ENCODE results near the gene ATXN1.

DNA sequence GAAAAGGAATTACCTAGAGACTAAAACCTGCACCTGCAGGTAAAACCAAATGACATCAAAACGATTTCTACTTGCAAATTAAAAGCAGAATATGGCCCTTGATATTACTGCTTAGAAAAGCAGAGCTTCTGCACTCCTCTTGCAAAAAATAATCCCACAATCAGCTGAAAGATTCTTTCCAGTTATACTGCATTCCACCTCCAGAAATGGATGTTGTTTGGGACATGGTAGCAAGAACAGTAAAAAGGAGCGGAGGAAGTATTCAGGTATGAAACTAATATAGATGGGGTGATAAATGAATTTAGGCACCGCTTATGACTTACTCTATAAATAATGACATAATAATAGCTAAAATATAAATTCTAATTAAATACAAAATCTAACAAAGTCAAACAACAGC is 14.9 kb downstream of the ATXN1 start:
- no peak for TF ChIP-seq ELF4 (IDR thresholded peaks at IDR 0.05)
- TF ChIP-seq TARDBP (IDR thresholded peaks at IDR 0.05): no peak
- TF ChIP-seq, protein P1, sequence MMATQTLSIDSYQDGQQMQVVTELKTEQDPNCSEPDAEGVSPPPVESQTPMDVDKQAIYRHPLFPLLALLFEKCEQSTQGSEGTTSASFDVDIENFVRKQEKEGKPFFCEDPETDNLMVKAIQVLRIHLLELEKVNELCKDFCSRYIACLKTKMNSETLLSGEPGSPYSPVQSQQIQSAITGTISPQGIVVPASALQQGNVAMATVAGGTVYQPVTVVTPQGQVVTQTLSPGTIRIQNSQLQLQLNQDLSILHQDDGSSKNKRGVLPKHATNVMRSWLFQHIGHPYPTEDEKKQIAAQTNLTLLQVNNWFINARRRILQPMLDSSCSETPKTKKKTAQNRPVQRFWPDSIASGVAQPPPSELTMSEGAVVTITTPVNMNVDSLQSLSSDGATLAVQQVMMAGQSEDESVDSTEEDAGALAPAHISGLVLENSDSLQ (IDR thresholded peaks at IDR 0.05): no peak
- no peak for TF ChIP-seq SP1 (IDR thresholded peaks at IDR 0.05)
- no peak for TF ChIP-seq FOXM1 (IDR thresholded peaks at IDR 0.05; ENCODE audit: borderline replicate concordance)
- no peak for TF ChIP-seq HDGF (IDR thresholded peaks at IDR 0.05; ENCODE audit: borderline replicate concordance)
- TF ChIP-seq FOXK2 (IDR thresholded peaks at IDR 0.05): no peak
- no peak for TF ChIP-seq ARNT (IDR thresholded peaks at IDR 0.05)
- TF ChIP-seq SUZ12 (IDR thresholded peaks at IDR 0.05): no peak
- no peak for TF ChIP-seq NFRKB (IDR thresholded peaks at IDR 0.05)

Data from HEK293T (cell line).